ENCODE measurements around the gene SGF29. TPM values are rescaled to one million over a fixed set of nuclear protein-coding genes. Genes with fewer than 3 reads are reported as not detected.

SGF29 gene
- total RNA-seq, 1 donor from 2014 or later = 18.6 TPM

GRCh38 chr16:28511801-28512789, 41.6 kb upstream of the SGF29 start:
- H3K4me3 Mint-ChIP-seq (ENCODE audit: unreplicated experiment) = no peak overlapping the region
- no peaks in the 10 kb centered on the region for H3K36me3 Mint-ChIP-seq (ENCODE audit: low read depth, unreplicated experiment)
- H3K9me3 Mint-ChIP-seq (ENCODE audit: unreplicated experiment) = no peaks in the 10 kb centered on the region
- no peaks in the 10 kb centered on the region for H3K27me3 Mint-ChIP-seq (ENCODE audit: unreplicated experiment)
- no peak overlapping the region for H3K27ac Mint-ChIP-seq (ENCODE audit: unreplicated experiment)
- TF ChIP-seq CTCF (IDR thresholded peaks at IDR 0.05; ENCODE audit: unreplicated experiment) = no peak
- DNase-seq (ENCODE audit: low spot score) = no peak
- no peaks in the 10 kb centered on the region for H3K4me1 Mint-ChIP-seq (ENCODE audit: unreplicated experiment)

GRCh38 chr16:28513484-28514181, 40.1 kb upstream of the SGF29 start:
- no peak overlapping the region for H3K4me3 Mint-ChIP-seq (ENCODE audit: unreplicated experiment)
- no peak overlapping the region for H3K27ac Mint-ChIP-seq (ENCODE audit: unreplicated experiment)
- H3K9me3 Mint-ChIP-seq (ENCODE audit: unreplicated experiment) = no peaks in the 10 kb centered on the region
- H3K36me3 Mint-ChIP-seq (ENCODE audit: low read depth, unreplicated experiment) = no peaks in the 10 kb centered on the region
- H3K27me3 Mint-ChIP-seq (ENCODE audit: unreplicated experiment) = no peaks in the 10 kb centered on the region
- DNase-seq (ENCODE audit: low spot score) = no peak
- H3K4me1 Mint-ChIP-seq (ENCODE audit: unreplicated experiment) = no peaks in the 10 kb centered on the region
- no peak for TF ChIP-seq CTCF (IDR thresholded peaks at IDR 0.05; ENCODE audit: unreplicated experiment)

- H3K27ac Mint-ChIP-seq (ENCODE audit: unreplicated experiment) = no peak overlapping the region
Measured at GRCh38 chr16:28514246-28514645, 39.5 kb upstream of the SGF29 start.

GRCh38 chr16:28520672-28521071, 33.0 kb upstream of the SGF29 start:
- Mint-ChIP-seq H3K4me1 (ENCODE audit: unreplicated experiment) (no peaks in the 10 kb centered on the region), H3K4me3 (ENCODE audit: unreplicated experiment) (no peak overlapping the region), H3K36me3 (ENCODE audit: low read depth, unreplicated experiment) (peaks cover 6% of the 10 kb centered on the region), H3K9me3 (ENCODE audit: unreplicated experiment) (no peaks in the 10 kb centered on the region), H3K27me3 (ENCODE audit: unreplicated experiment) (no peaks in the 10 kb centered on the region), H3K27ac (ENCODE audit: unreplicated experiment) (no peak overlapping the region)
- no peak for DNase-seq (ENCODE audit: low spot score)
- TF ChIP-seq CTCF (IDR thresholded peaks at IDR 0.05; ENCODE audit: unreplicated experiment) = no peak

More at GRCh38 chr16:28514246-28514645, 39.5 kb upstream of the SGF29 start:
- Mint-ChIP-seq H3K36me3 (ENCODE audit: low read depth, unreplicated experiment) (no peaks in the 10 kb centered on the region), H3K9me3 (ENCODE audit: unreplicated experiment) (no peaks in the 10 kb centered on the region), H3K4me1 (ENCODE audit: unreplicated experiment) (no peaks in the 10 kb centered on the region), H3K4me3 (ENCODE audit: unreplicated experiment) (no peak overlapping the region), H3K27me3 (ENCODE audit: unreplicated experiment) (no peaks in the 10 kb centered on the region)
- no peak for DNase-seq (ENCODE audit: low spot score)
- no peak for TF ChIP-seq CTCF (IDR thresholded peaks at IDR 0.05; ENCODE audit: unreplicated experiment)

Data from endothelial cell (in vitro differentiated cells).